Osteoblast (primary cell): ENCODE results near the gene NDUFAF8. TPM values are rescaled to one million over a fixed set of nuclear protein-coding genes. Genes with fewer than 3 reads are reported as not detected.

ENCODE experiments used
- DNase-seq: peaks from one replicate; pipeline ENCODE4 v3.0.0; 2011; ENCODE audit warnings: low spot score, mixed read lengths; ENCODE audit not compliant: insufficient read length; ENCODE audit errors: missing footprints
- H2AFZ ChIP-seq: 2 replicates; pipeline ENCODE4 v1.6.0; 2011; ENCODE audit warnings: mild to moderate bottlenecking, low read length
- H3K27ac ChIP-seq: 2 replicates; pipeline ENCODE4 v1.5.1; 2011; ENCODE audit warnings: mild to moderate bottlenecking, low read depth, low read length, moderate library complexity
- H3K27me3 ChIP-seq: 2 replicates; pipeline ENCODE4 v1.6.0; 2012; ENCODE audit warnings: mild to moderate bottlenecking, control low read depth, inconsistent platforms, low read length, moderate library complexity; ENCODE audit not compliant: insufficient read depth
- H3K36me3 ChIP-seq: 2 replicates; pipeline ENCODE4 v1.5.1; 2011; ENCODE audit warnings: mild to moderate bottlenecking, low read length, control low read depth, moderate library complexity; ENCODE audit not compliant: insufficient read depth
- H3K4me1 ChIP-seq: 2 replicates; pipeline ENCODE4 v1.5.1; 2011; ENCODE audit warnings: mild to moderate bottlenecking, low read length, control low read depth, moderate library complexity; ENCODE audit not compliant: insufficient read depth
- H3K4me2 ChIP-seq: 2 replicates; pipeline ENCODE4 v1.6.0; 2011; ENCODE audit warnings: mild to moderate bottlenecking, low read length; ENCODE audit not compliant: insufficient read depth
- H3K4me3 ChIP-seq: fragments of 200-600 bp; sonication (generic); 3 replicates; pipeline ENCODE4 v1.5.1; 2012; ENCODE audit warnings: mild to moderate bottlenecking, low read length, inconsistent platforms; ENCODE audit not compliant: insufficient read depth
- H3K79me2 ChIP-seq: 2 replicates; pipeline ENCODE4 v1.6.0; 2012; ENCODE audit warnings: mild to moderate bottlenecking, low read length, control low read depth, inconsistent platforms; ENCODE audit not compliant: insufficient read depth
- H3K9me3 ChIP-seq: 2 replicates; pipeline ENCODE4 v1.5.1; 2011; ENCODE audit warnings: low read depth, low read length, control low read depth
- H4K20me1 ChIP-seq: 2 replicates; pipeline ENCODE4 v1.6.0; 2012; ENCODE audit warnings: mild to moderate bottlenecking, low read length, control low read depth; ENCODE audit not compliant: insufficient read depth
- CTCF ChIP-seq: IDR thresholded peaks from 2 replicates; pipeline ENCODE4 v1.5.1; 2011; ENCODE audit warnings: mild to moderate bottlenecking, low read depth, low read length, moderate library complexity; ENCODE audit errors: extremely low read depth
- total RNA-seq: library from RNA; depleted of rRNA; stranded (reverse); fragments of >200 nt; gene quantifications from 2 replicates; pipeline ENCODE4 v1.2.3, GENCODE V29; 2012

Gene NDUFAF8
- 19.9 and 28.0 TPM in 2 replicates for total RNA-seq

- Histone ChIP-seq H3K79me2 (peaks cover 71% of the 10 kb centered on the region), H3K36me3 (peaks cover 8% of the 10 kb centered on the region), H3K4me2 (peak within 1 kb of the TSS; percentile 95), H2AFZ (peak within 1 kb of the TSS; percentile 68), H3K4me1 (peaks cover 16% of the 10 kb centered on the region), H3K9me3 (no peaks in the 10 kb centered on the region), H3K4me3 (peak within 1 kb of the TSS; percentile 94), H4K20me1 (peaks cover 36% of the 10 kb centered on the region), H3K27ac (peak within 1 kb of the TSS; percentile 75), H3K27me3 (no peaks in the 10 kb centered on the region)
- peak; percentile 100 for DNase-seq
- TF ChIP-seq CTCF: no peak
Measured at GRCh38 chr17:81238815-81239713, at the start of gene NDUFAF8, which contains the start of gene TEPSIN. TSS of gene NDUFAF8 (plus strand) at chr17:81239318. CDS start at chr17:81239364, 46 bp downstream. TSS of gene TEPSIN (minus strand) at chr17:81239055. CDS start at chr17:81239033, 22 bp downstream.

- no peaks in the 10 kb centered on the region for H3K9me3 ChIP-seq
- no peaks in the 10 kb centered on the region for H4K20me1 ChIP-seq
- no peak overlapping the region for H2AFZ ChIP-seq
- H3K4me1 ChIP-seq: no peaks in the 10 kb centered on the region
- H3K4me3 ChIP-seq: no peak overlapping the region
- DNase-seq: no peak
- H3K27ac ChIP-seq: no peak overlapping the region
- H3K36me3 ChIP-seq: no peaks in the 10 kb centered on the region
- H3K4me2 ChIP-seq: no peak overlapping the region
- H3K27me3 ChIP-seq: peaks cover under 1% of the 10 kb centered on the region
- no peaks in the 10 kb centered on the region for H3K79me2 ChIP-seq
- no peak for TF ChIP-seq CTCF
Measured at GRCh38 chr17:81189670-81190530, 49.2 kb upstream of the NDUFAF8 start.

- Histone ChIP-seq H3K4me1 (no peaks in the 10 kb centered on the region), H3K79me2 (no peaks in the 10 kb centered on the region), H3K9me3 (no peaks in the 10 kb centered on the region), H3K4me3 (no peak overlapping the region), H3K36me3 (no peaks in the 10 kb centered on the region), H3K27ac (no peak overlapping the region), H3K4me2 (no peak overlapping the region), H4K20me1 (no peaks in the 10 kb centered on the region), H2AFZ (no peak overlapping the region), H3K27me3 (no peaks in the 10 kb centered on the region)
- no peak for TF ChIP-seq CTCF
- no peak for DNase-seq
Measured at GRCh38 chr17:81190591-81190990, 48.5 kb upstream of the NDUFAF8 start.
